Left lung (tissue), 10 donors: ENCODE results near the gene POU6F1. TPM values are rescaled to one million over a fixed set of nuclear protein-coding genes. Genes with fewer than 3 reads are reported as not detected.

Source experiments
- ATAC-seq: fragments of 200-7000 bp; cut with Tn5 transposase; one replicate; pipeline ENCODE4 v1.9.1; 2020; ENCODE audit warnings: moderate library complexity
- DNase-seq, 4 donors: peaks; one replicate each; pipeline ENCODE4 v3.0.0-alpha.2; 2013 to 2020
- H3K27ac ChIP-seq, 2 donors: fragments of 200-600 bp; sonication (generic) in 1 of 2; one replicate each; pipeline versions ENCODE4 v1.5.0 to v1.8.0; 2020 to 2021
- H3K27me3 ChIP-seq, 2 donors: fragments of 200-600 bp; sonication (generic) in 1 of 2; one replicate each; pipeline versions ENCODE4 v1.5.0 to v1.8.0; 2020 to 2021
- H3K36me3 ChIP-seq, 2 donors: fragments of 200-600 bp; sonication (generic) in 1 of 2; one replicate each; pipeline versions ENCODE4 v1.5.0 to v1.8.0; 2020 to 2021
- H3K4me1 ChIP-seq, 2 donors: fragments of 200-600 bp; one replicate each; pipeline ENCODE4 v1.8.0; 2021
- H3K4me3 ChIP-seq, 2 donors: fragments of 200-600 bp; sonication (generic) in 1 of 2; one replicate each; pipeline versions ENCODE4 v1.5.0 to v1.8.0; 2020 to 2021; ENCODE audit warnings: mild to moderate bottlenecking in 1 of 2
- H3K9me3 ChIP-seq, 2 donors: fragments of 200-600 bp; sonication (generic) in 1 of 2; one replicate each; pipeline versions ENCODE4 v1.5.0 to v1.8.0; 2020 to 2021
- CTCF ChIP-seq, 2 donors: fragments of 200-600 bp; sonication (generic) in 1 of 2; IDR thresholded peaks; one replicate each; pipeline versions ENCODE4 v1.5.0 to v1.8.0; 2021; ENCODE audit warnings: antibody characterized with exemption in 2 of 2
- intact Hi-C, 2 donors: fragments of 100-400 bp; cut with DNase I; formaldehyde crosslinking; loops; one replicate each; pipeline versions ENCODE4 v1.11.2 to v1.14.2; 2022
- polyA plus RNA-seq, 6 donors: library from polyadenylated mRNA; unstranded; fragments of 120-200 nt; gene quantifications; one replicate each; pipeline ENCODE4 v1.2.1, GENCODE V29; 2013; ENCODE audit not compliant: insufficient read length in 6 of 6
- total RNA-seq, 2 donors: library from RNA; stranded (reverse); fragmentation: NEBNext Ultra II Directional; extraction: Animal tissue kit (Norgen Biotek cat#: 25700); gene quantifications; one replicate each; pipeline ENCODE4 v1.2.1, GENCODE V29; 2021
- donor health status: DM: no; HTN: yes; CAD: no.
- donor health status: DM: no; HTN: no; CAD: no.

Gene POU6F1
- total and polyA plus RNA-seq, 8 donors: 9.9 to 15.6 (median 11.9) TPM

- Histone ChIP-seq H3K9me3 (no peaks in the 10 kb centered on the region), H3K27me3 (no peaks in the 10 kb centered on the region), H3K27ac (no peak overlapping the region), H3K4me3 (no peak overlapping the region), H3K4me1 (no peaks in the 10 kb centered on the region), H3K36me3 (no peaks in the 10 kb centered on the region)
- ATAC-seq (no peak), DNase-seq (no peak)
- no peak for TF ChIP-seq CTCF (IDR thresholded peaks at IDR 0.05)
- intact Hi-C loops: no loop called here
Measured at GRCh38 chr12:51150777-51151176, 67.1 kb downstream of the POU6F1 start.

- no peaks in the 10 kb centered on the region for H3K36me3 ChIP-seq
- H3K27me3 ChIP-seq: no peaks in the 10 kb centered on the region
- H3K4me1 ChIP-seq: no peaks in the 10 kb centered on the region
- H3K27ac ChIP-seq: no peak overlapping the region
- ATAC-seq (no peak), DNase-seq (no peak)
- no peak for TF ChIP-seq CTCF (IDR thresholded peaks at IDR 0.05)
- H3K9me3 ChIP-seq: no peaks in the 10 kb centered on the region
- intact Hi-C loops: no loop called here
- no peak overlapping the region for H3K4me3 ChIP-seq
Measured at GRCh38 chr12:51147309-51147708, 70.6 kb downstream of the POU6F1 start.

GRCh38 chr12:51139292-51139844 lies 78.5 kb downstream of the POU6F1 start:
- Histone ChIP-seq H3K9me3 (no peaks in the 10 kb centered on the region), H3K4me3 (no peak overlapping the region), H3K36me3 (peaks cover 0 to 28% of the 10 kb centered on the region in 2 donors), H3K27me3 (no peaks in the 10 kb centered on the region), H3K27ac (no peak overlapping the region), H3K4me1 (no peaks in the 10 kb centered on the region)
- no peak for TF ChIP-seq CTCF (IDR thresholded peaks at IDR 0.05)
- intact Hi-C loops: no loop called here
- ATAC-seq (no peak), DNase-seq (no peak)

Other genes starting within 250 kb of the POU6F1 start
- 100 to 1,000 TPM in 1 of 2 donors, 10 to 100 TPM in 1; 72.1 to 120 TPM for gene SLC11A2, start 191.7 kb downstream of the POU6F1 start, total RNA-seq
- 10 to 100 TPM; 47.9 to 56.0 (median 51.3) TPM for gene SLC11A2, start 191.7 kb downstream of the POU6F1 start, polyA plus RNA-seq
- gene LETMD1, start 169.7 kb downstream of the POU6F1 start, total RNA-seq: 10 to 100 TPM; 46.8 to 61.0 TPM
- 100 to 1,000 TPM; 120 to 164 (median 136) TPM for gene LETMD1, start 169.7 kb downstream of the POU6F1 start, polyA plus RNA-seq
- 10 to 100 TPM; 25.2 to 35.7 TPM for gene CSRNP2, start 134.5 kb downstream of the POU6F1 start, total RNA-seq
- 10 to 100 TPM; 30.0 to 40.9 (median 34.6) TPM for gene CSRNP2, start 134.5 kb downstream of the POU6F1 start, polyA plus RNA-seq
- gene TFCP2, start 44.9 kb downstream of the POU6F1 start, total RNA-seq: 10 to 100 TPM; 24.1 TPM
- gene TFCP2, start 44.9 kb downstream of the POU6F1 start, polyA plus RNA-seq: 10 to 100 TPM; 46.5 to 57.6 (median 53.9) TPM
- 100 to 1,000 TPM; 199 to 221 TPM for gene DAZAP2, start 20.8 kb upstream of the POU6F1 start, total RNA-seq
- gene DAZAP2, start 20.8 kb upstream of the POU6F1 start, polyA plus RNA-seq: 100 to 1,000 TPM; 184 to 224 (median 212) TPM
- 10 to 100 TPM; 24.1 to 35.6 TPM for gene SMAGP, start 52.4 kb upstream of the POU6F1 start, total RNA-seq
- gene SMAGP, start 52.4 kb upstream of the POU6F1 start, polyA plus RNA-seq: 10 to 100 TPM; 18.8 to 25.5 (median 23.6) TPM
- 10 to 100 TPM; 15.5 to 46.0 TPM for gene BIN2, start 106.1 kb upstream of the POU6F1 start, total RNA-seq
- gene BIN2, start 106.1 kb upstream of the POU6F1 start, polyA plus RNA-seq: 1 to 10 TPM; 3.8 to 7.2 (median 5.8) TPM
- not detected for gene CELA1, start 128.6 kb upstream of the POU6F1 start, total RNA-seq
- not detected for gene CELA1, start 128.6 kb upstream of the POU6F1 start, polyA plus RNA-seq
- 10 to 100 TPM in 1 of 2 donors, 1 to 10 TPM in 1; 7.6 to 21.8 TPM for gene GALNT6, start 173.3 kb upstream of the POU6F1 start, total RNA-seq
- gene GALNT6, start 173.3 kb upstream of the POU6F1 start, polyA plus RNA-seq: 1 to 10 TPM; 1.8 to 3.5 (median 2.4) TPM
- gene SLC4A8, start 206.8 kb upstream of the POU6F1 start, total RNA-seq: 1 to 10 TPM; 1.7 to 3.9 TPM
- gene SLC4A8, start 206.8 kb upstream of the POU6F1 start, polyA plus RNA-seq: 1 to 10 TPM; 1.3 to 2.0 (median 1.7) TPM